H1 (cell line): ENCODE data around the gene ZBTB4. TPM values are rescaled to one million over a fixed set of nuclear protein-coding genes. Genes with fewer than 3 reads are reported as not detected.

Experiments
- CTCF ChIA-PET: fragments of 300-600 bp; sonication (Branson Sonifier 250); formaldehyde crosslinking; loops from one replicate; lab custom pipeline; 2021; ENCODE audit not compliant: partially characterized antibody; lab: Charles Lee
- POLR2A ChIA-PET: fragments of 300-600 bp; sonication (Branson Sonifier 250); formaldehyde crosslinking; loops from one replicate; lab custom pipeline; 2021; ENCODE audit warnings: inconsistent platforms; ENCODE audit not compliant: partially characterized antibody; lab: Charles Lee
- DNase-seq, 2 experiments: peaks; one replicate each; pipeline versions ENCODE4 v3.0.0 to v3.0.0-alpha.2; 2010 to 2022; ENCODE audit warnings: low spot score in 2 of 2, low read depth in 1 of 2, mixed read lengths in 1 of 2
- FAIRE-seq: peaks from 2 replicates; lab custom pipeline; 2011; peaks lifted over from hg19 to GRCh38; lab: Jason Lieb, UNC
- H2AFZ ChIP-seq: 2 replicates; pipeline ENCODE4 v1.8.1; 2012; ENCODE audit warnings: low read length, inconsistent platforms
- H2AK5ac ChIP-seq: 2 replicates; pipeline ENCODE4 v1.6.1; 2013; ENCODE audit warnings: low read depth, low read length
- H2BK120ac ChIP-seq: replicated peaks from 2 replicates; pipeline ENCODE3; 2013; ENCODE audit warnings: low read depth, low read length, inconsistent platforms
- H2BK12ac ChIP-seq: 2 replicates; pipeline ENCODE4 v1.6.1; 2013; ENCODE audit warnings: low read depth, low read length
- H2BK15ac ChIP-seq: 2 replicates; pipeline ENCODE4 v1.6.1; 2013; ENCODE audit warnings: low read length
- H2BK20ac ChIP-seq: 2 replicates; pipeline ENCODE4 v1.6.1; 2013; ENCODE audit warnings: low read length
- H2BK5ac ChIP-seq: 2 replicates; pipeline ENCODE4 v1.6.1; 2013; ENCODE audit warnings: low read depth, low read length
- H3K14ac ChIP-seq: 2 replicates; pipeline ENCODE4 v1.6.1; 2013; ENCODE audit warnings: inconsistent platforms; ENCODE audit not compliant: insufficient read length
- H3K18ac ChIP-seq: 2 replicates; pipeline ENCODE4 v1.6.1; 2013; ENCODE audit warnings: low read length; ENCODE audit errors: extremely low read depth
- H3K23ac ChIP-seq: 2 replicates; pipeline ENCODE4 v1.6.1; 2013; ENCODE audit warnings: inconsistent platforms; ENCODE audit not compliant: insufficient read length
- H3K23me2 ChIP-seq: 2 replicates; pipeline ENCODE4 v1.6.1; 2013; ENCODE audit warnings: low read depth, low read length
- H3K27ac ChIP-seq: 2 replicates; pipeline ENCODE4 v1.6.1; 2011; ENCODE audit warnings: low read depth, low read length, inconsistent platforms
- H3K27me3 ChIP-seq, 4 experiments: replicated peaks in 1 of 4; 1 replicate in 1 of 4; 2 replicates in 3 of 4; pipeline versions ENCODE4 v1.6.1 to v1.8.1; 2011 to 2013; ENCODE audit warnings: low read length in 3 of 4, mild to moderate bottlenecking in 3 of 4, inconsistent platforms in 2 of 4, mixed read lengths in 2 of 4, moderate library complexity in 1 of 4; ENCODE audit not compliant: control insufficient read depth in 3 of 4, insufficient read depth in 3 of 4; ENCODE audit errors: extremely low read depth in 1 of 4
- H3K36me3 ChIP-seq, 4 experiments: 2 replicates each; pipeline versions ENCODE4 v1.6.1 to v1.8.1; 2011 to 2013; ENCODE audit warnings: mild to moderate bottlenecking in 4 of 4, low read length in 3 of 4, moderate library complexity in 2 of 4, control low read depth in 1 of 4, inconsistent platforms in 1 of 4; ENCODE audit not compliant: insufficient read depth in 4 of 4, control insufficient read depth in 2 of 4
- H3K4ac ChIP-seq: replicated peaks from 2 replicates; pipeline ENCODE3; 2013; ENCODE audit warnings: low read length, low read depth, mixed read lengths, inconsistent platforms; ENCODE audit not compliant: insufficient read length
- H3K4me1 ChIP-seq, 4 experiments: replicated peaks in 1 of 4; 1 replicate in 1 of 4; 2 replicates in 3 of 4; pipeline versions ENCODE4 v1.6.1 to v1.8.1; 2011 to 2013; ENCODE audit warnings: low read length in 3 of 4, inconsistent platforms in 2 of 4, mixed read lengths in 1 of 4; ENCODE audit not compliant: insufficient read depth in 4 of 4, control insufficient read depth in 3 of 4
- H3K4me2 ChIP-seq, 2 experiments: 2 replicates each; pipeline versions ENCODE4 v1.6.1 to v1.8.1; 2011 to 2013; ENCODE audit warnings: low read depth in 2 of 2, low read length in 2 of 2, control low read depth in 1 of 2, inconsistent platforms in 1 of 2, mild to moderate bottlenecking in 1 of 2; ENCODE audit not compliant: insufficient read depth in 1 of 2
- H3K4me3 ChIP-seq, 4 experiments: fragments of 200-600, 300-600 bp in 1 of 4; sonication (generic), shearing (Covaris generic), sonication (Bioruptor Twin) in 1 of 4; 2 replicates each; pipeline versions ENCODE4 v1.5.1 to v1.8.1; 2011 to 2016; ENCODE audit warnings: low read length in 4 of 4, low read depth in 3 of 4, control low read depth in 2 of 4, inconsistent platforms in 2 of 4, mild to moderate bottlenecking in 2 of 4, mixed read lengths in 1 of 4, moderate library complexity in 1 of 4; ENCODE audit not compliant: insufficient read depth in 2 of 4; ENCODE audit errors: extremely low read depth in 1 of 4
- H3K56ac ChIP-seq: replicated peaks from 2 replicates; pipeline ENCODE3; 2013; ENCODE audit warnings: low read depth, mild to moderate bottlenecking, mixed read lengths, low read length, inconsistent platforms; ENCODE audit not compliant: insufficient read length
- H3K79me1 ChIP-seq: 2 replicates; pipeline ENCODE4 v1.6.1; 2013; ENCODE audit warnings: low read depth, low read length, control low read depth
- H3K79me2 ChIP-seq, 2 experiments: 2 replicates each; pipeline versions ENCODE4 v1.6.1 to v1.8.1; 2012 to 2013; ENCODE audit warnings: low read length in 2 of 2, mild to moderate bottlenecking in 2 of 2, inconsistent platforms in 1 of 2; ENCODE audit not compliant: insufficient read depth in 2 of 2, control insufficient read depth in 1 of 2
- H3K9ac ChIP-seq, 4 experiments: replicated peaks in 1 of 4; 1 replicate in 1 of 4; 2 replicates in 3 of 4; pipeline versions ENCODE4 v1.6.1 to v1.8.1; 2011 to 2013; ENCODE audit warnings: low read depth in 3 of 4, low read length in 3 of 4, control low read depth in 2 of 4, mild to moderate bottlenecking in 2 of 4, moderate library complexity in 2 of 4, inconsistent platforms in 1 of 4; ENCODE audit errors: extremely low read depth in 1 of 4
- H3K9me3 ChIP-seq, 2 experiments: 2 replicates each; pipeline versions ENCODE4 v1.6.1 to v1.8.1; 2012 to 2013; ENCODE audit warnings: mild to moderate bottlenecking in 2 of 2, moderate library complexity in 2 of 2, control low read depth in 1 of 2, inconsistent platforms in 1 of 2, low read depth in 1 of 2, low read length in 1 of 2, mixed read lengths in 1 of 2; ENCODE audit not compliant: insufficient read depth in 2 of 2
- H4K20me1 ChIP-seq, 2 experiments: replicated peaks in 1 of 2; 2 replicates each; pipeline versions ENCODE3 to v1.8.1; 2011 to 2013; ENCODE audit warnings: inconsistent platforms in 2 of 2, low read length in 2 of 2, mild to moderate bottlenecking in 1 of 2; ENCODE audit not compliant: insufficient read depth in 2 of 2, control insufficient read depth in 1 of 2
- H4K5ac ChIP-seq: 2 replicates; pipeline ENCODE4 v1.6.1; 2013; ENCODE audit warnings: low read length, low read depth, mixed read lengths, inconsistent platforms; ENCODE audit not compliant: insufficient read length
- H4K8ac ChIP-seq: 2 replicates; pipeline ENCODE4 v1.8.0; 2013; ENCODE audit warnings: mild to moderate bottlenecking, moderate library complexity, low read length, inconsistent platforms; ENCODE audit not compliant: insufficient read depth; ENCODE audit errors: extremely low read depth
- H4K91ac ChIP-seq: replicated peaks from 2 replicates; pipeline ENCODE3; 2013; ENCODE audit warnings: low read length, mixed read lengths, inconsistent platforms; ENCODE audit not compliant: insufficient read length
- CBX5 ChIP-seq: fragments of 300-800, 300-1000 bp; sonication (generic); IDR thresholded peaks from 2 replicates; pipeline ENCODE4 v1.7.1; 2016; ENCODE audit warnings: antibody characterized with exemption, low read length, low read depth
- CEBPB ChIP-seq: IDR thresholded peaks from 2 replicates; pipeline ENCODE4 v1.6.1; 2012; ENCODE audit warnings: low read depth, low read length
- CHD2 ChIP-seq: IDR thresholded peaks from 2 replicates; pipeline ENCODE4 v1.6.1; 2012; ENCODE audit warnings: low read length, improper control_type of control experiment
- KDM1A ChIP-seq: fragments of 200-600, 300-600 bp; sonication (generic); IDR thresholded peaks from 2 replicates; pipeline ENCODE4 v1.7.1; 2016; ENCODE audit warnings: mild to moderate bottlenecking, low read length, borderline replicate concordance
- RAD21 ChIP-seq, 2 experiments: IDR thresholded peaks in 1 of 2; conservative IDR thresholded peaks in 1 of 2; 2 replicates each; pipeline ENCODE4 v1.6.1; 2011; ENCODE audit warnings: low read depth in 2 of 2, low read length in 2 of 2, improper control_type of control experiment in 1 of 2, inconsistent platforms in 1 of 2, mild to moderate bottlenecking in 1 of 2, moderate library complexity in 1 of 2
- RNF2 ChIP-seq: fragments of 200-900, 300-1000 bp; sonication (generic); IDR thresholded peaks from 2 replicates; pipeline ENCODE4 v1.7.1; 2016; ENCODE audit warnings: borderline replicate concordance, low read depth, mild to moderate bottlenecking, antibody characterized with exemption, low read length; ENCODE audit not compliant: poor library complexity, severe bottlenecking; ENCODE audit errors: missing control alignments
- SAP30 ChIP-seq: fragments of 300-600 bp; sonication (generic); IDR thresholded peaks from 2 replicates; pipeline ENCODE4 v1.7.1; 2012; ENCODE audit warnings: low read length, moderate library complexity, mild to moderate bottlenecking, inconsistent platforms; ENCODE audit not compliant: insufficient read depth, insufficient replicate concordance
- TAF7 ChIP-seq: optimal IDR thresholded peaks from 2 replicates; pipeline ENCODE3; 2011; ENCODE audit warnings: low read depth, mild to moderate bottlenecking, inconsistent platforms, low read length, moderate library complexity, borderline replicate concordance
- USF2 ChIP-seq: IDR thresholded peaks from 2 replicates; pipeline ENCODE4 v1.6.1; 2011; ENCODE audit warnings: low read length, improper control_type of control experiment
- YY1 ChIP-seq: IDR thresholded peaks from 2 replicates; pipeline ENCODE4 v1.6.1; 2011; ENCODE audit warnings: low read depth, mild to moderate bottlenecking, low read length
- WGBS, 2 experiments: shearing (Covaris generic) in 1 of 2; methylation state at CpG; one replicate each; pipeline versions ENCODE4 v1.1.6 to v1.1.7; 2013 to 2015; ENCODE audit warnings: low lambda C conversion rate in 2 of 2, mixed read lengths in 2 of 2, inconsistent platforms in 1 of 2, low coverage in 1 of 2, missing lambda C conversion rate in 1 of 2; ENCODE audit not compliant: insufficient replicate concordance in 2 of 2, insufficient coverage in 1 of 2, insufficient read length in 1 of 2; ENCODE audit errors: extremely low coverage in 1 of 2, missing lambda C conversion rate in 1 of 2; 5-methylcytosine and 5-hydroxymethylcytosine counted together
- polyA plus RNA-seq, 7 experiments: library from polyadenylated mRNA; depleted of rRNA in 3 of 7; stranded (reverse) in 5 of 7; unstranded in 2 of 7; fragments of >200 nt in 5 of 7; fragments of 200-250 nt in 2 of 7; gene quantifications; 1 replicate in 5 of 7; 2 replicates in 1 of 7; 4 replicates in 1 of 7; pipeline versions ENCODE4 v1.2.1 to v1.2.3, GENCODE V29; 2011 to 2013; ENCODE audit warnings: missing spikeins in 2 of 7, mixed read lengths in 2 of 7
- total RNA-seq: library from RNA; stranded (reverse); fragmentation: NEBNext Ultra II Directional; extraction: Animal tissue kit (Norgen Biotek cat#: 25700); gene quantifications from 2 replicates; pipeline ENCODE4 v1.2.1, GENCODE V29; 2021

Gene ZBTB4
- total and polyA plus RNA-seq, 2 of the 8 experiments (the other 6 are each of a cell fraction or from before 2014, with no cell fraction given) = 5.9 to 10.1 TPM

DNA sequence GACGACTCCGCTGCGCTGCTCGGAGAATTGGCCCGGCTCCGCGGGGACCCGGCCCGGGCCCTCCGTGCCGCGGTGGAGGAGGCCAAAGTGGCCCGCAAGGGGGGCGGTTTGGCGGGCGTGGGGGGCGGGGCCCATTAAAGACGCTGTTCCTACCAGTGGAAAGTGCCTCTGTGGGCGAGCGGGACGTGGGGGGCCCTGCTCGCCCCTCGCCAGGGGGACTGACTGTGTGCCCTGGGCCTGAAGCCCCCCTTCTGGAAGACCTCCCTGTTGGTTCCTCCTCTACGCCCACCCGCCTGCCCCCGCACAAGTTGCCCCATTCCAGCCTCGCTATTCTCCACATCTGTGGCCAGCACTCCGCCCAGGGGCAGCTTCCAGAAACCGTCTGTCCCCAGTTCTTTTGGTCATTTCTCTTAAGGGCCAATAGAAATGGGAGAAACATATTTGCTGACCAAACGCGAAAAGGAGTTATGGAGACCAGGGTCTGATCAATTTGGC, 42.0 kb downstream of the ZBTB4 start:
- Histone ChIP-seq H4K91ac (peak overlapping the region; percentile 29), H3K23ac (no peak overlapping the region), H3K79me2 (no peaks in the 10 kb centered on the region), H3K4me1 (peaks cover 0 to 29% (median 15%) of the 10 kb centered on the region in 4 experiments; a peak in 6 of 7 replicates), H3K27ac (no peak overlapping the region), H3K14ac (no peak overlapping the region), H3K4ac (peak overlapping the region; percentile 44), H3K4me2 (peak overlapping the region; percentile 91), H3K4me3 (peak overlapping the region; percentile 50 to 83 (median 67)), H2BK5ac (peak overlapping the region; percentile 80; the same call in 1 of the 2 replicates), H2BK15ac (no peak overlapping the region), H2AK5ac (peak overlapping the region; percentile 48; the same call in 1 of the 2 replicates), H3K56ac (no peak overlapping the region), H3K9me3 (no peaks in the 10 kb centered on the region), H2BK12ac (peak overlapping the region; percentile 99), H3K18ac (peak overlapping the region; percentile 97; the same call in 1 of the 2 replicates), H2AFZ (no peak overlapping the region), H2BK20ac (no peak overlapping the region; the same call in 1 of the 2 replicates), H3K36me3 (no peaks in the 10 kb centered on the region), H4K8ac (peak overlapping the region; percentile 18; the same call in 1 of the 2 replicates), H4K20me1 (no peaks in the 10 kb centered on the region), H3K9ac (peak overlapping the region in 1 of 4 experiments; percentile 3; a peak in 2 of 7 replicates), H3K27me3 (peaks cover 2 to 19% (median 12%) of the 10 kb centered on the region in 4 experiments; a peak in 6 of 7 replicates), H2BK120ac (no peak overlapping the region), H4K5ac (no peak overlapping the region), H3K79me1 (no peaks in the 10 kb centered on the region), H3K23me2 (peaks cover 31% of the 10 kb centered on the region)
- DNase-seq = no peak
- ChIA-PET CTCF (interaction anchor here (0.6 to 5.1 kb wide), 31 partner anchors 9 to 312 kb away, joined by 3 to 56 read pairs (median 5); partner anchors contain the start of genes KCTD11, SPEM2, TMEM256 and TMEM95), POLR2A (interaction anchor here (0.9 to 15.5 kb wide), 25 partner anchors 8 to 250 kb away, joined by 3 to 339 read pairs (median 4); partner anchors contain the start of genes ACAP1, CHRNB1, CLDN7 and KCTD11)
- FAIRE-seq = no peak
- 4% methylated on average over 25 of the region's 31 CpGs; no CpG with 5 or more reads in 1 of the 2 experiments for WGBS, 2 experiments
- TF ChIP-seq CHD2 = no peak
- no peak for TF ChIP-seq TAF7
- TF ChIP-seq KDM1A = no peak
- no peak for TF ChIP-seq CBX5
- TF ChIP-seq SAP30 = no peak
- no peak for TF ChIP-seq USF2
- TF ChIP-seq CEBPB = no peak
- TF ChIP-seq RAD21 (IDR thresholded peaks at IDR 0.05 in 1 of 2, conservative IDR thresholded peaks at IDR 0.05 in 1 of 2; ENCODE audit: low read depth in 2 of 2, low read length in 2 of 2) = no peak
- TF ChIP-seq YY1 = no peak
- TF ChIP-seq RNF2 = no peak
